ENCODE results near the gene LRP8.

The LRP8 gene

GRCh38 chr1:53258216-53258615 is 69.7 kb downstream of the LRP8 start:
- Histone ChIP-seq H3K9me3 (no peaks in the 10 kb centered on the region), H3K4me1 (no peaks in the 10 kb centered on the region), H3K36me3 (peaks cover 15% of the 10 kb centered on the region), H3K4me3 (ENCODE audit: low read depth, low read length) (no peak overlapping the region), H3K27me3 (no peaks in the 10 kb centered on the region)
- no peak for DNase-seq
- TF ChIP-seq CTCF (IDR thresholded peaks at IDR 0.05; ENCODE audit: low read depth, low read length): no peak

- H3K4me1 ChIP-seq: no peaks in the 10 kb centered on the region
- no peak for DNase-seq
- H3K36me3 ChIP-seq: peaks cover 14% of the 10 kb centered on the region
- no peak for TF ChIP-seq CTCF (IDR thresholded peaks at IDR 0.05; ENCODE audit: low read depth, low read length)
- H3K9me3 ChIP-seq: no peaks in the 10 kb centered on the region
- no peak overlapping the region for H3K4me3 ChIP-seq (ENCODE audit: low read depth, low read length)
- no peaks in the 10 kb centered on the region for H3K27me3 ChIP-seq
Measured at GRCh38 chr1:53257454-53258081, 70.3 kb downstream of the LRP8 start.

- TF ChIP-seq CTCF (IDR thresholded peaks at IDR 0.05; ENCODE audit: low read depth, low read length): no peak
- Histone ChIP-seq H3K36me3 (peaks cover 10% of the 10 kb centered on the region), H3K4me3 (ENCODE audit: low read depth, low read length) (no peak overlapping the region)
Measured at GRCh38 chr1:53256511-53257453, 71.1 kb downstream of the LRP8 start.

GRCh38 chr1:53255031-53255430 is 72.8 kb downstream of the LRP8 start:
- peaks cover 13% of the 10 kb centered on the region for H3K36me3 ChIP-seq

More at GRCh38 chr1:53256511-53257453, 71.1 kb downstream of the LRP8 start:
- DNase-seq: no peak
- no peaks in the 10 kb centered on the region for H3K4me1 ChIP-seq
- no peaks in the 10 kb centered on the region for H3K9me3 ChIP-seq
- H3K27me3 ChIP-seq: no peaks in the 10 kb centered on the region

GRCh38 chr1:53254011-53254640 is 73.7 kb downstream of the LRP8 start:
- no peak for DNase-seq

More at GRCh38 chr1:53255031-53255430, 72.8 kb downstream of the LRP8 start:
- no peaks in the 10 kb centered on the region for H3K4me1 ChIP-seq
- DNase-seq: no peak
- no peaks in the 10 kb centered on the region for H3K27me3 ChIP-seq
- TF ChIP-seq CTCF (IDR thresholded peaks at IDR 0.05; ENCODE audit: low read depth, low read length): no peak
- no peaks in the 10 kb centered on the region for H3K9me3 ChIP-seq
- no peak overlapping the region for H3K4me3 ChIP-seq (ENCODE audit: low read depth, low read length)

More at GRCh38 chr1:53254011-53254640, 73.7 kb downstream of the LRP8 start:
- no peak for TF ChIP-seq CTCF (IDR thresholded peaks at IDR 0.05; ENCODE audit: low read depth, low read length)
- Histone ChIP-seq H3K4me1 (no peaks in the 10 kb centered on the region), H3K36me3 (peaks cover 13% of the 10 kb centered on the region), H3K9me3 (no peaks in the 10 kb centered on the region), H3K4me3 (ENCODE audit: low read depth, low read length) (no peak overlapping the region), H3K27me3 (no peaks in the 10 kb centered on the region)

Data from BE2C (cell line).